HUDEP-2 (cell line): ENCODE results near the gene TNNT3.
A peak's percentile ranks its signal among the peaks of the same experiment; 100 is the strongest.
"Not testable (repeated sequence)": the region's sequence is repeated elsewhere in the genome, so short reads cannot be mapped to it uniquely, and the experiment has no call there.

ENCODE experiments used
- DNase-seq, 76 experiments: peaks; one replicate each; lab custom pipeline; 2025; ENCODE audit not compliant: unreplicated experiment in 76 of 76; lab: John Stamatoyannopoulos, UW

TNNT3 gene

DNA sequence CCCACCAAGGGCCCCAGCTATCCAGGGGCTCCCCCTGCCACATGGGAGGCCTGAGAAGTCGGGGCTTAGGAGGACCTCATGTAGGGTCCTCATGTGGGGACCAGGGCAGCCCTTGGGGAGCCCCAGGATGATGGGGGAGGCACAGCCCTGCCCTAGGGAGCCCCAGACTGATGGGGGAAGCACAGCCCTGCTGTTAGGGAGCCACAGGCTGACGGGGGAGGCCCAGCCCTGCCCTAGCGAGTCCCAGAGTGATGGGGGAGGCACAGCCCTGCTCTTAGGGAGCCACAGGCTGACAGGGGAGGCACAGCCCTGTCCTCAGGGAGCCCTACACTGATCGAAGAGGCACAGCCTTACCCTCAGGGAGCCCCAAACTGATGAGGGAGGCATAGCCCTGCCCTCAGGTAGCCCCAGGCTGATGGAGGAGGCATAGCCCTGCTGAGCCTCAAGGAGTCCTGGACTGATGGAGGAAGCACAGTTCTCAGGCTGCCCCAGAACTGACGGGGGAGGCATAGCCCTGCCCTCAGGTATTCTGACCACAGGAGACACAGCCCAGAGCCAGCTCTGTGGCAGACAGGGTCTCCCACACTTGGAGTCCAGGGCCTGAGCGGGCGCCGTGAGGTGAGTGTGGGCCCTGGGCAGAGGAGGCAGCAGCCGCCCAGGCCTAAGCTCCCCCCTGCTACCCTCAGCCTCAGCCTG is 38.6 kb upstream of the TNNT3 start:
- no peak for DNase-seq

DNA sequence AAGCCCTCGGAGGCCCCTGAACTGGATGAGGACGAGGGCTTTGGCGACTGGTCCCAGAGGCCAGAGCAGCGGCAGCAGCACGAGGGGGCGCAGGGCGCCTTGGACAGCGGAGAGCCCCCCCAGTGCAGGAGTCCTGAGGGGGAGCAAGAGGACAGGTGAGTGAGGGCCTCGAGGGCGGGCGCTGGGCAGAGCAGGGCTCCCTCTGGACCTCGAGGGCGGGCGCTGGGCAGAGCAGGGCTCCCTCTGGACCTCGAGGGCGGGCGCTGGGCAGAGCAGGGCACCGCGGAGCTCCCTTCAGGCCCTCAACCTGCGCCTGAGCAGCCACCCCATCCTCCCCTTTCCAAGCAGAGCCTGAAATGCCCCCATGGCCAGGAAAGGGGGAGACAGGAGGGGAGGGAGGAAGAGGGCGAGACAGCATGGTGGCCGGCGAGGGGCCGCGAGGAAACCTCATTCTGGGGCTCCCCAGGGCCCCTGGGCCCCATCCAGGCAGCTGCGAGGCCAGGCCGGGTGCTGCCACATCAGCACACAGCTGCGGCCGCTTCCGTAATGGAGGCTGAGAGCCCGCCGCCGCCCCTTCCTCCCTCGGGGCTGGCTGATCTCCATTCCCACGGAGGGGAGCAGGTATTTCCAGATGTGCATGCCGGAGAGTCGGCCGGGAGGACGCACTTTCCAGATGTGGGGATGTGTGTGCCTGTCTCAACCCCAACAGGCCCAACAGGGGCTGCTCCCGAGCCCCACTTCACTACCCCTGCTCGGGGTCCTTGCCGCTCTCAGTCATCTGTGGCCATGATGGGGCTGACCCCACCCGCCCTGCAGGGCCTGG is 37.9 kb upstream of the TNNT3 start:
- no peak for DNase-seq

DNA sequence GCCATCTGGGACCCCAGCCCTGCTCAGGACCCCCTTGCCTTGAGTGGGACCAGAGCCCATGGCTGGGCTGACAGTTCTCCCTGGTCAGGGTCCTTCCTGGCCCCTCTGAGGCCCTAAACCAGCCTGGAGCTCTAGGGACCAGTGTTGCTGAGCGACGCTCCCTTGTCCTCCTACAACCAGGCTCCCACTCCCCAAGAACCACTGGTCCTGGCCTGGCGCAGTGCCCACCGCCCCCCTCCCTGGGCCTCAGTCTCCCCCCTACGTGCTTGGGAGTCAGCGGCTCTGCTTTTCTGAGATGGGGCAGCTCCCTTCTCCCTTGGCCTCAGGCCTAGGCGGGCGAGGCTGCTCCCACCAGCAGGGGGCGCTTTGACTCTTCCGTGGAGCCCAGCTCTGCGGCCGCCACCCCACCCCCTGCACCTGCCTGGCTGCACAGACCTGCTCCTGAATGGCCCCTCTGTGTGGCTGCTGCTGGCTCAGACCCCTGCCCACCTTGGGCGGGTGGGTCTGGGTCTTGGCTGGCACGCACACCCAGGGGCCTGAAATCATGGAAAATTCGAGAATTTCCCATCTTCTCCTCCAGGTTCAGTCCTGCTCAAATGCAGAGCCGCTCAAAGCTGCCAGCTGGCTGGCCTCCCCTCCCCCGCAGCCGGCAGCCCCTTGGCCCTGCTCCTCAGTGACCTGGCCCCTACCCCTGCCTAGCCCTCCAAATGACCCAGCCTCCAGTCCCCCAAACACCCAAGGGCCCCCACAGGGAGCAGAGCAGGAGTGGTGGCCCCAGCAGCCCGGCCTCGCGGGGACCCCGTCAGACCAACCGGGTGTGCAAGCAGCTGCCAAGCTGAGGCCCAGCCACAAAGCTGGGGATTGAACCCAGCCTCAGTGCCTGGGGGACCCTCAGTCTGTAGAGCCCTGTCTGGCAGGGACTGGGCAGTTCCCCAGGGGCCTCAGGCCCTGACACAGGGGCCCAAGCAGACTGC is 37.0 kb upstream of the TNNT3 start:
- peak in 60 of 76 experiments; percentile 7 to 80 (median 47) for DNase-seq

DNA sequence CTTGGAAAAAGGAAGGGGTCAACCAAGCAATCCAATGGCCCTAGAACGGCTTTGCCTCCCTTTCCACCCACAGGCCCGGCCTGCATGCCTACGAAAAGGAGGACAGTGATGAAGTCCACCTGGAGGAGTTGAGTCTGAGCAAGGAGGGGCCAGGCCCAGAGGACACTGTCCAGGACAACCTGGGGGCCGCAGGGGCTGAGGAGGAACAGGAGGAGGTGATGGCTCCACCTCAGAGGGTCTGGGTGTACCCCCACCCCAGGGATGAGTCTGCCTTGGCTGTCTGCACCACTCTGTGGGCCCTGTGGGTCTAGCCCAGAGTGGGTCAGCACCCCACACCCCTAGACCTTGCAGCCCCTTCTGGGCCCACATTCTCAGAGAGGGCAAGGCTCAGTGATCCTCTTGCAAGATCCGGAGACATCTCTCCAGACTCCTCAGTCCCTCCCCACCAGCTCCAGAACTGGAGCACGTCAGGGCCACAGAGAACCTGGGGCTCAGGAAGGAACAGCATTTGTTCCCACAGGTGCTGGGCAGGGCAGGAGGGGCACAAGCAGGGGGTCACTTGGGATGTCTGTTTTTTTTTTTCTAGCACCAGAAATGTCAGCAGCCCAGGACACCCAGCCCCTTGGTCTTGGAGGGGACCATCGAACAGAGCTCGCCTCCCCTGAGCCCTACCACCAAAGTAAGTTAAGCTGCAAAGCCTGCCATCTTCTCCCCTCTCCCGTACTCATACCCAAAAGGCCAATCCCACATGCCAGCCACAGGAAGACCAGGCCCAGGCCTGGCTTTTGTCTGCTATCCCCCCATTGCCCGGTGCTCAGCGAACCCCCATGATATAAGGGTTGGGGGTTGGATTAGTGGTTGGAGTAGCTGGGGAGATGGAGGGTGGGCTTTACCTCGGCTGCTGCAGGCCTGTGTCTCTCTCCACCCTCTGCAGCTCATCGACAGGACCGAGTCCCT is 35.9 kb upstream of the TNNT3 start:
- no peak for DNase-seq

DNA sequence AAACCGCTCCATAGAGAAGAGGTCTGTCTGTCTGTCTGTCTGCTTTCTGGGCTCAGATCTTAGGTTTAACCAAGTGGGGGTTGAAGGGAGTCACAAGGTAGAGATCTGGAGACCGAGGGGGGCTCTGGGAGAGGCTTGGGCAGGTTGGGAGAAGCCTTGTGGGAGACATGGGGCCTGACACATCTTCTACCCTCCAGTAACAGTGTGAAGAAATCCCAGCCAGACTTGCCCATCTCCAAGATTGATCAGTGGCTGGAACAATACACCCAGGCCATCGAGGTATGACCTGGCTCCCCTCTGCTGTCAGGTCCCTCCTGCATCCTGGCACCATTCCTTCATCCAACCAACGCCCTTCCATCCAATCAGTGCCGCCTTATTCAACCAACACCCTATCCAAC is 35.2 kb upstream of the TNNT3 start:
- no peak for DNase-seq

DNA sequence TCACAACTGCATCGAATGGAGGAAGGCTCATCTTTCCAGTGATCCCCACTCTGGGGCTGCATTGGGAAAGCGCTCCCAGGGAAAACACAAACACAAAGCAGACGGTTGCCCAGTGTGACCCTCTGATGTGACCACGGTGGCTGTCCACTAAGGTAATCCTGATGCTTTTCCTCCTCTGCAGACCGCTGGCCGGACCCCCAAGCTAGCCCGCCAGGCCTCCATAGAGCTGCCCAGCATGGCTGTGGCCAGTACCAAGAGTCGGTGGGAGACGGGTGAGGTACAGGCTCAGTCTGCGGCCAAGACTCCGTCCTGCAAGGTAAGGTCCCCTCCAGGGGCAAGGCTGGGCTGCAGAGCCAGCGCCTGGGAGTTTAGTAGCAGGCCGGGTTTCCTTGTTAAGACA is 33.0 kb upstream of the TNNT3 start:
- not testable (repeated sequence) for DNase-seq

DNA sequence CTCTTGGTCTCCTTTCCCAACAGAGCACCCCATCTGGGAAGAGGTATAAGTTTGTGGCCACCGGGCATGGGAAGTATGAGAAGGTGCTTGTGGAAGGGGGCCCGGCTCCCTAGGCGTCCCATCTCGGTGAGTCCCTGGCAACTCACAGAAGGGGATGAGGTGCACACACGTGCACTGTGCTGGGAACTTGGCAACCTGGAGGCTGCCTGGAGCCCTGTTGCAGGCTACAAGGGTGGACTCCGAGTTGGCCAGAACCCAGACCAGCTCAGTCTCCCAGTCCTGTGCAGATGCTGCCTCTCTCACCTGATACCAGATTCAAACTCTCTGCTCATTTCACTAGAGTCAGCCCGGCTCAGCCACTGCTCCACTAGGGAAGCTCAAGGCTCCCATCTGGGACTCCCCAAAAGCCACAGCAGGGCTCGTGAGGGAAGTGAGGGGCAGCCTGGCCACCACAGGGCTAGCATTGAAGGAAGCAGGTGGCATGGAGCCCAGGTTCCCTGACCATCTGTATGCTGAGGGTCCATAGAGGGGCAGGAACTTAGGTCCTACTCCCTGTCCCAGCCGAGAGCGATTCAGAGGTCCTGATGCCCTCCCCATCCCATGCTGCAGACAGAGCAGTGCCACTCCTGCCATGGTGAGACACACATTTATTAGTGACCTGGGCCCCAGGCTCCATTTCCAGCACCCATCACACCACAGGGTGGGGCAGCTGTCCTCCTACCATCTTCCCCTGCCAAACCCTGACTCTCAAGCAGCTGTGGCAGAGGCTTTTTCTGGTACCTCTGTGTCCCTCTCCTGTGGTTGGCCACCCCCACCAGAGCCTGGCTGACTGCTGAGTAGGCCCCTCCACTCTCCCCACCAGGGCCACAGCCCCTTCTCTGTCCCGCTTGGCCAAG is 31.8 kb upstream of the TNNT3 start:
- no peak for DNase-seq

DNA sequence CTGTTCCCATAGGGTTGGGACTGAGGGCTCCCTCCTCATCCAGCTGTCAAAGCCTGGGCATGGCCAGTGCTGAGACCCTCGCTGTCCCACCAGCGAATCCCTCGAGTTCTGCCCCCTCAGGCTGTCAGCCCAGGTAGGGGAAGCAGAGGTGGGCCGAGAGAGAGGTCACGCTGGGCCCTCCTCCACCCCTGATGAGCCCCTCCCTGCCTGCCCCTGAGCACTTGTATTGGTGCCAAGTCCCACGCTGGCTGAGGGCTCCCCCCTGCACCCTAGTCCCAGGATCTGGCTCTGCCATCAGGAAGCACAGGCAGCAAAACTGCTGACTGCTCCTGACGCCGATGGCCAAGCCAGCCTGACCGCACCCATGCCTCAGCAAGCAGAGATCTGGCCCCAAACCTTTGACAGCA is 31.2 kb upstream of the TNNT3 start:
- DNase-seq, result no peak

DNA sequence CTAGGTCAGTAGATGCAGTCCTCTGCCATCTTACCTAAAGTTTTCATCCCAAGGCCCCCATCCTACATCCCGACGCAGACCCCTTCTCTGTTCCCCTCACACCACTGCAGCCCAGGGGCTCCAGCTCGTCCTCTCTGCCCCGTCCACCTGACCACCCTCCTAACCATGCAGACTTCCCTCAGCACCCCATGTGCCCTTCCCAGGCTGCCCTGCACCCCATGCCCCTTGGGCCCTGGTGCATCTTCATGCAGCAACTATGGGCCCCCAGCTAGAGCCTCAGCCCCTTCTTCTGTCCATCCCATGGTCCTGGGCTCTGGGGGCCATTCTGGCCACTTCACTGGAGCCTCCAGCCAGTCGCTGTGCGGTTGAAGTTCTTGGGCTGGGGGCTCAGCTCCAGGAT is 30.7 kb upstream of the TNNT3 start:
- no peak for DNase-seq

DNA sequence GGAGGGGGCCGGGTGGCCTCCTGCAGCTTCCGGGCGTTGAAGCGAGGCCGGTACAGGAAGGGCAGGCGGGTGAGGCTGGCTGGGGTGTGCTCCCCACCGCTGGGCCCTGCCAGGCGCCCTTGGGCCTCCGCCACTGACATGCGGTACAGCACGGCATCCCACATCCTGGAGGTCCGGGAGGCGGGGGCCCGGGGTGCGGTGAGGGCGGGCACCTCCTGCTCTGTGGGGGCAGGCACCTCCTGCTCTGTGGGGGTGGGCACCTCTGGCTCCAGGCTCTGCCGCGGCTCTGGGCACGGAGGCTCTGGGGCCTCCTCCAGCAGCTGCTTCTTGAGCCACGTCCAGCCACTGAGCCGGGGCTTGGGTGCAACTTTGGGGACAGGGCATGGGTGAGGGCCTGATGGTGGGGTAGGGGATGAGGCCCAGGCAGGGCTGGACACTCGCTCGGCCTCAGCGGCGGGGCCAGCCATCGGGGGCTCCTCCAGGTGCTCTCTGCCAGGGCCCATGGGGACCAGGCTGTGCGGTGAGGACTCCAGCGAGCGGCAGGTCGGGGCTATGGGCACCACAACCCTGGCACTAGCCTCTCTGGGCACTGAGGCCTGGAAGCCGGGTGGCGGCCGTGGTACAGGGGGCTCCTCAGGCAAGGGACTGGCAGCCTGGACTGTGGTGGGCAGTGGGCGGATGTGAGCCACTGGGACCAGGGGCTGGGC is 30.1 kb upstream of the TNNT3 start:
- DNase-seq, result no peak

DNA sequence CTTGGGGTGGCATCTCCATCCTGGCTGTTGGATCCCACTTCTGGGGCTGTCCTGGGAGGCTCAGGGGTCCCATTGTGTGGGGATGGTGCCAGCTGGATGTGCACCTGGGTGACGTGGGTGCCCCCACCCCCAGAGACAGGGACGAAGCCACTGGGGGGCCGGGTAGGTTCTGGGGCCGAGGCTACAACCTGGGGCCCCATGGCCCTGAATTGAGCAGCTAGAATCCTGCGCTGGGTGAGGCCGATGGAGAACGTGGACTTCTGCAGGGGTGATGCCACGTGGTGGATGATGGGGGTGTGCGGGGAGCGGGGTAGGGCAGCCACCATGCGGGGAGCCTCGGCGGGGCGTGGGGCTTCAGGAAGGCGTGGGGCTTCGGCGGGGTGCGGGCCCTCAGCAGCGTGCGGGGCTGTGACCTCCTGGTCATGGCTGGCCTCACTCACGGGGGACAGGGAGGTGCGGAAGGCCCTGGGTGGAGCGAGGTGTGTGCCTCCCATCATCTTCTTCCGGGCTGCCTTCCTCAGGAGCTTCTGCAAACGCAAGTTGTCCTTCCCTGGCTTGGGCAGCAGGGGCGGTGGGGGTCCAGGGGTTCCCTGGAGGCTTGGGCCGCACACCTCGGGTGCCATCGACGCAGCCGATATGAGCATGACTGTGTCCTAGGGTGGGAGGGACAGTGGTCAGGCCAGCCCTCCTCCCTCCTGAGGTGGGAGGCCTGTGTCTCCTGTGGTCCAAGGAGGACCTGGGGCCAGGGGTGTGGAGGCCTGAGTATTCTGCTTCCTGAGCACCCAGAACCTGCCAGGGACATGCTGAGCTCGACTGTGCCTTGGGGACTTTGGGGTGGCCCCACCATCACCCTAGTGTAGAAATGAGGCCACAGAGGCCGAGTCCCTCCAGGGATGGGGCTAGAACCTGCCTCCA is 29.3 kb upstream of the TNNT3 start:
- DNase-seq, result no peak

DNA sequence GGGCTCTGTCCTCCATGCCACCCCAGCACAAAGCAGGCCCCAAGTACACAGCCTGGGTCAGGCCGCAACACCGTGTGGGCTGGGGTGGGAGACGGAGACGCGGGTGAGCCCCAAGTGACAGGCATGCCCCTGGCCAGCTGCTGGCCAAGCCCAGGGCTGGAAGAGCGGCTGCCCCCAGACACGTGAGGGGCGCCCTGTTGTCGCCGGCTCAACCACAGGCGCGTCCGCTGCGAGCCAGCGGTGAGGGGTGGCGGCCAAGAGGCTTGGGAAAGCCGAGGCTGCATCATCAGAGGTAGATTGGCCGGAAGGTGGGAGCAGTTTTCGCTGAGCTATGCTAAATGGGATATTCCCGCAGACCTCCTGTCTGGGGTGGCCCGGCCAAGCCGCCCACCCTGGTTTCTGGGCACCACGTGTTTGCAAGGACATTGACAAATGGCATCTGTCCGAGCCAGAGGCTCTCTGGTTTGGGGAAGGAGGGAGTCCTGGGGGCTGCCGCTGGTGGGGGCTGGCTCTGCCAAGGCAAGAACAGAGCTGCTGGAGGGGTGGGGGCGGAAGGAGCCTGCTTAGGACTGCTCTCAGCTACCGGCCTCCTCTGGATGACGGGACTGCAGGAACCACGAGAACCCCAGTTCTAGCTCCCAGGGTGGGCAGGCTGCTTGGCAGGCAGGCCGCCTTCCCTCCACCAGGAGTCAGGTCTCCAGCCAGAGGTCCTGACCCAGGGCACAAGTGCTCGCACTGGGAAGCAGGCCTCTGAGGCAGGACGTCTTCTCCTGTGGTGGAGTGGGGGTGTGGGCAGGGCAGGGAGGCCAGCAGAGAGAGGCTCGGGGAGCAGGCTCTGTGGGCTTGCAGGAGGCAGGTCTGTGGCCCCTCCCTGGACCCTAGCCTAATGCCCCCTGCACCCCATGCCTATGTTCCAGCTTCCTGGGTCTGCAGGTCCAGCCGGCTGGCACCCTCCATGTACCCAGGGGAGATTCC is 28.4 kb upstream of the TNNT3 start:
- no peak for DNase-seq

DNA sequence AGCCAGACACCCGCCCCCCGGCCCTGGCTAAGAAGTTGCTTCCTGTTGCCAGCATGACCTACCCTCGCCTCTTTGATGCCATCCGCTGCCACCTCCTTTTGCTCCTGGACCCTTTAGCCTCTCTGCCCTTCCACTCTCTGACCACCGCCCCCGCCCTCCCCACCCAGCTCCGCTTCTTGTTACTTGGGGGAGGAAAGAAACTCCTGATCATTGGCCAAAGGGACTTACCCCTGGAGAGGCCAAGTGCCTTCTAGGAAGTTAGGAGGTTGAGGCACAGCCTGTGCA is 27.7 kb upstream of the TNNT3 start, which contains the start of gene PRR33:
Gene PRR33, minus strand, starts transcription at position 65 of the 285 bp plus-strand sequence. CDS start 1,311 bp downstream, outside the sequence.
- DNase-seq, result no peak

DNA sequence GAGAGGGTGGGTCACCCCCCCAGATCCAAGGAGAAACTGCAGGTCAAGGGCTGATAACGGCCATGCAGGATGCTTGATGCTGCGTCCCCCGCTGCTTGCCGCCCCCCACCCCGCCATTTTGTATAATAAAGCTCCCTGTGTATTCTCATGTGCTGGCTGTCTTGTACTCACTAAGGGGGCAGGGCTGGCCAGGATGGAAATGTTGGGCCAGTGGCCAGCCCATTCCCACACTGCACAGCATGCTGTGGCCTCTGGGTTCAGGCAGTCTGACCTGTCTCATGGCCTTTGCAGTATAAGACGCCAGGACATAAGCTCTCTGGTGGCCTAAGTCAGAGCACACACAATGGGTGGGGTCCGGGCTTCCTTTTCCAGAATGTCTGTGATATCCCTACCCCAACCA is 27.4 kb upstream of the TNNT3 start:
- DNase-seq, result no peak

DNA sequence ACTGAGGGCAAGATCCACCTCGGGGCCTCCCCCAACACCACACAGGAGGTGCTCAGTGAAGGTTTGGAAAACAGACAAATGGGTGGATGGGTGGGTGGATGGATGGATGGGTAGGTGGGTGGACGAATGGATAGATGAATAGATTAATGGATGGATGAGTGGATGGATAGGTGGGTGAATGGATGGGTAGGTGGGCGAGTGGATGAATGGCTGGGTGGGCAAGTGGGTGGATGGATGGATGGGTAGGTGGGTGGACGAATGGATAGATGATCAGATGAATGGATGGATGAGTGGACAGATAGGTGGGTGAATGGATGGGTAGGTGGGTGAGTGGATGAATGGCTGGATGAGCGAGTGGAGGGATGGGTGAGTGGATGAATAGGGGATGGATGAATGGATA is 26.9 kb upstream of the TNNT3 start:
- DNase-seq, result no peak
